ENCODE data around the gene GPRC5C. TPM values are rescaled to one million over a fixed set of nuclear protein-coding genes. Genes with fewer than 3 reads are reported as not detected.
A peak's percentile ranks its signal among the peaks of the same experiment; 100 is the strongest.

Gene GPRC5C
- total and polyA plus RNA-seq, 2 donors (not counting 1 experiment from before 2014, with no cell fraction given), result 0.66 to 1.1 TPM

GRCh38 chr17:74493331-74493833 lies 61.5 kb downstream of the GPRC5C start:
- Histone ChIP-seq H3K9ac (ENCODE audit: low read length) (no peak overlapping the region), H3K9me3 (ENCODE audit: control extremely low read depth in 1 of 3, control insufficient read depth in 2 of 3, insufficient read depth in 1 of 3, low read length in 2 of 3) (no peaks in the 10 kb centered on the region), H3K4me3 (ENCODE audit: control extremely low read depth in 1 of 5, extremely low read depth in 1 of 5, insufficient read depth in 1 of 5, low read depth in 2 of 5, low read length in 4 of 5) (no peak overlapping the region), H4K20me1 (ENCODE audit: control insufficient read depth, insufficient read depth, low read length, poor library complexity, severe bottlenecking) (no peaks in the 10 kb centered on the region), H2AFZ (ENCODE audit: insufficient read depth, low read depth, low read length, poor library complexity, severe bottlenecking) (no peak overlapping the region), H3K27ac (ENCODE audit: low read length in 2 of 2) (no peak overlapping the region), H3K36me3 (replicated peaks in 1 of 2; ENCODE audit: control extremely low read depth in 1 of 2, control insufficient read depth in 1 of 2, extremely low read depth in 1 of 2, insufficient read depth in 2 of 2, low read length in 1 of 2) (no peaks in the 10 kb centered on the region), H3K79me2 (ENCODE audit: control insufficient read depth, insufficient read depth, low read length) (no peaks in the 10 kb centered on the region), H3K27me3 (replicated peaks in 1 of 4; ENCODE audit: control extremely low read depth in 1 of 4, control insufficient read depth in 3 of 4, insufficient read depth in 4 of 4, low read length in 3 of 4) (no peaks in the 10 kb centered on the region), H3K4me2 (replicated peaks; ENCODE audit: low read depth, low read length, poor library complexity, severe bottlenecking) (no peak overlapping the region), H3K4me1 (ENCODE audit: control insufficient read depth in 2 of 2, insufficient read depth in 2 of 2, low read length in 2 of 2) (no peaks in the 10 kb centered on the region)
- ATAC-seq (ENCODE audit: low read depth) (peak; percentile 80), DNase-seq (peak; percentile 68)
- no peak overlapping the region for H3K4me3 Mint-ChIP-seq
- intact Hi-C loops (cut with micrococcal nuclease), result loop anchor here (1.0 kb wide), 3 partner anchors 36 to 125 kb away; no protein-coding TSS in a partner anchor
- H3K27ac Mint-ChIP-seq, result no peak overlapping the region
- 50% methylated on average over 9 of the region's 11 CpGs for WGBS (ENCODE audit: insufficient coverage)
- H3K27me3 Mint-ChIP-seq, result peaks cover 10% of the 10 kb centered on the region
- no peaks in the 10 kb centered on the region for H3K4me1 Mint-ChIP-seq
- TF ChIP-seq EZH2 (IDR thresholded peaks at IDR 0.05; ENCODE audit: borderline replicate concordance, insufficient read depth, low read depth, low read length, poor library complexity, severe bottlenecking), result no peak
- peak; percentile 90 for TF ChIP-seq CTCF (IDR thresholded peaks at IDR 0.05)
- POLR2A ChIA-PET, result no interaction called here
- CTCF ChIA-PET, result interaction anchor here (1.2 to 3.0 kb wide), 5 partner anchors 13 to 125 kb away, joined by 3 to 8 read pairs (median 6); no protein-coding TSS in a partner anchor
- H3K9me3 Mint-ChIP-seq (ENCODE audit: insufficient read depth), result no peaks in the 10 kb centered on the region

Small RNAs within 50 kb of the gene (small RNA-seq; reads per million reads assigned to genes)
- gene RNA5SP448 (ENCODE audit: insufficient read length, low read depth, low replicate concordance), result not detected

Other genes with a start within 250 kb of the GPRC5C start
- 1,416 and 1,550 TPM in 2 replicates for gene RPL38, start 228.4 kb upstream of the GPRC5C start, total RNA-seq
- gene RPL38, start 228.4 kb upstream of the GPRC5C start, polyA plus RNA-seq, result 553 and 722 TPM in 2 replicates
- 3.1 and 3.8 TPM in 2 replicates for gene TTYH2, start 218.5 kb upstream of the GPRC5C start, total RNA-seq
- gene TTYH2, start 218.5 kb upstream of the GPRC5C start, polyA plus RNA-seq, result 3.0 and 6.0 TPM in 2 replicates
- gene DNAI2, start 157.9 kb upstream of the GPRC5C start, total RNA-seq, result not detected in 2 replicates
- gene DNAI2, start 157.9 kb upstream of the GPRC5C start, polyA plus RNA-seq, result not detected in 2 replicates
- gene KIF19, start 105.9 kb upstream of the GPRC5C start, total RNA-seq, result not detected in 2 replicates
- gene KIF19, start 105.9 kb upstream of the GPRC5C start, polyA plus RNA-seq, result 0.12 TPM in 1 of 2 replicates, not detected in the other
- gene BTBD17, start 70.2 kb upstream of the GPRC5C start, total RNA-seq, result not detected in 2 replicates
- gene BTBD17, start 70.2 kb upstream of the GPRC5C start, polyA plus RNA-seq, result not detected in 2 replicates
- not detected in 2 replicates for gene GPR142, start 64.6 kb upstream of the GPRC5C start, total RNA-seq
- gene GPR142, start 64.6 kb upstream of the GPRC5C start, polyA plus RNA-seq, result not detected in 2 replicates
- gene CD300A, start 34.5 kb downstream of the GPRC5C start, total RNA-seq, result 2.0 and 2.4 TPM in 2 replicates
- 2.9 and 5.7 TPM in 2 replicates for gene CD300A, start 34.5 kb downstream of the GPRC5C start, polyA plus RNA-seq
- gene CD300LB, start 99.4 kb downstream of the GPRC5C start, total RNA-seq, result 0.12 TPM in 1 of 2 replicates, not detected in the other
- gene CD300LB, start 99.4 kb downstream of the GPRC5C start, polyA plus RNA-seq, result 0.33 and 0.39 TPM in 2 replicates
- gene CD300C, start 114.0 kb downstream of the GPRC5C start, total RNA-seq, result 0.19 and 0.74 TPM in 2 replicates
- 0.22 and 0.72 TPM in 2 replicates for gene CD300C, start 114.0 kb downstream of the GPRC5C start, polyA plus RNA-seq
- gene CD300H, start 135.4 kb downstream of the GPRC5C start, total RNA-seq, result not detected in 2 replicates
- gene CD300H, start 135.4 kb downstream of the GPRC5C start, polyA plus RNA-seq, result 0.58 and 0.98 TPM in 2 replicates
- gene CD300LD, start 160.2 kb downstream of the GPRC5C start, total RNA-seq, result not detected in 2 replicates
- not detected in 2 replicates for gene CD300LD, start 160.2 kb downstream of the GPRC5C start, polyA plus RNA-seq
- 0.10 TPM in 1 of 2 replicates, not detected in the other for gene CD300E, start 191.7 kb downstream of the GPRC5C start, total RNA-seq
- 0.92 and 1.4 TPM in 2 replicates for gene CD300E, start 191.7 kb downstream of the GPRC5C start, polyA plus RNA-seq

Data from B cell (primary cell).